HepG2 (cell line): ENCODE results near the gene ATP8B4. TPM values are rescaled to one million over a fixed set of nuclear protein-coding genes. Genes with fewer than 3 reads are reported as not detected.

Source experiments
- ATAC-seq: fragments of 200-7000 bp; cut with Tn5 transposase; 3 replicates; pipeline ENCODE4 v1.9.1; 2020; ENCODE audit warnings: mild to moderate bottlenecking, moderate library complexity
- BruUV-seq: library from RNA; stranded (reverse); fragments of 400-500 nt; replicated peaks from 2 replicates; lab custom pipeline; 2021; lab: Mats Ljungman, UMichigan
- CTCF ChIA-PET: fragments of 300-600 bp; formaldehyde crosslinking; extraction: SDS; loops from one replicate; lab custom pipeline; 2021; ENCODE audit warnings: low total read pairs, inconsistent platforms, low intra/inter-chr PET ratio; lab: Yijun Ruan, JAX
- POLR2A ChIA-PET: fragments of 350-600 bp; sonication (Branson Sonifier 250); formaldehyde crosslinking; loops from one replicate; lab custom pipeline; 2020; ENCODE audit warnings: antibody characterized with exemption, inconsistent platforms; lab: Yijun Ruan, JAX
- DNase-seq: peaks from one replicate; pipeline ENCODE4 v3.0.0-alpha.2; 2015; ENCODE audit warnings: low spot score
- FAIRE-seq: peaks from 3 replicates; lab custom pipeline; 2011; peaks lifted over from hg19 to GRCh38; lab: Jason Lieb, UNC
- H2AFZ ChIP-seq: one replicate; pipeline ENCODE4 v1.6.1; 2011; ENCODE audit warnings: low read length, inconsistent platforms
- H3K27ac ChIP-seq: fragments of 300-600 bp; 3 replicates; pipeline ENCODE4 v1.8.0; 2011; ENCODE audit warnings: mixed run types, mild to moderate bottlenecking, mixed read lengths, low read length, inconsistent platforms; ENCODE audit not compliant: insufficient read depth; ENCODE audit errors: extremely low read length
- H3K27me3 ChIP-seq, 2 experiments: fragments of 200-600 bp in 1 of 2; 2 replicates in 1 of 2; 3 replicates in 1 of 2; pipeline versions ENCODE4 v1.6.0 to v1.8.0; 2011; ENCODE audit warnings: low read length in 2 of 2, mild to moderate bottlenecking in 2 of 2, moderate library complexity in 2 of 2, inconsistent platforms in 1 of 2; ENCODE audit not compliant: insufficient read depth in 2 of 2, control insufficient read depth in 1 of 2
- H3K36me3 ChIP-seq, 2 experiments: fragments of 200-600 bp in 1 of 2; replicated peaks in 1 of 2; 2 replicates in 1 of 2; 3 replicates in 1 of 2; pipeline versions ENCODE4 v1.5.1 to v1.8.0; 2011; ENCODE audit warnings: low read length in 2 of 2, inconsistent platforms in 1 of 2; ENCODE audit not compliant: insufficient read depth in 2 of 2, control insufficient read depth in 1 of 2
- H3K4me1 ChIP-seq: 2 replicates; pipeline ENCODE4 v1.5.1; 2012; ENCODE audit warnings: low read length, inconsistent platforms; ENCODE audit not compliant: insufficient read depth
- H3K4me2 ChIP-seq: 2 replicates; pipeline ENCODE4 v1.6.0; 2011; ENCODE audit warnings: low read depth, low read length, inconsistent platforms
- H3K4me3 ChIP-seq, 3 experiments: fragments of 200-600 bp in 1 of 3; sonication (generic), shearing (Covaris generic) in 1 of 3; replicated peaks in 1 of 3; 2 replicates each; pipeline ENCODE4 v1.5.1; 2011 to 2016; ENCODE audit warnings: low read length in 3 of 3, inconsistent platforms in 2 of 3, low read depth in 2 of 3, mild to moderate bottlenecking in 2 of 3, control low read depth in 1 of 3, mixed read lengths in 1 of 3; ENCODE audit not compliant: insufficient read depth in 1 of 3
- H3K79me2 ChIP-seq: one replicate; pipeline ENCODE4 v1.6.1; 2011; ENCODE audit warnings: low read length, inconsistent platforms; ENCODE audit not compliant: insufficient read depth
- H3K9ac ChIP-seq: 2 replicates; pipeline ENCODE4 v1.6.0; 2011; ENCODE audit warnings: mild to moderate bottlenecking, low read depth, low read length, inconsistent platforms; ENCODE audit not compliant: insufficient read depth
- H3K9me3 ChIP-seq: 2 replicates; pipeline ENCODE4 v1.5.1; 2012; ENCODE audit warnings: mild to moderate bottlenecking, low read length
- H4K20me1 ChIP-seq: 2 replicates; pipeline ENCODE4 v1.6.0; 2011; ENCODE audit warnings: inconsistent platforms, mild to moderate bottlenecking, low read length, moderate library complexity; ENCODE audit not compliant: insufficient read depth
- ESRRA ChIP-seq: sonication (generic); formaldehyde crosslinking; IDR thresholded peaks from 2 replicates; pipeline ENCODE4 v1.5.1; 2020; ENCODE audit warnings: mild to moderate bottlenecking, low read depth, missing genetic modification reagents
- HNRNPUL1 ChIP-seq: fragments of 200-400 bp; formaldehyde crosslinking; IDR thresholded peaks from 2 replicates; pipeline ENCODE4 v1.6.1; 2017; ENCODE audit warnings: low read depth, mild to moderate bottlenecking, low read length, moderate library complexity
- KLF15 ChIP-seq: sonication (generic); formaldehyde crosslinking; IDR thresholded peaks from 2 replicates; pipeline ENCODE4 v1.8.1; 2023; ENCODE audit warnings: borderline replicate concordance, mild to moderate bottlenecking, inconsistent platforms, missing genetic modification reagents, mixed read lengths
- MEIS1 ChIP-seq: sonication (generic); formaldehyde crosslinking; IDR thresholded peaks from 2 replicates; pipeline ENCODE4 v1.9.0; 2021; ENCODE audit warnings: mild to moderate bottlenecking, missing genetic modification reagents, moderate library complexity, borderline replicate concordance
- MZF1 ChIP-seq: sonication (generic); formaldehyde crosslinking; IDR thresholded peaks from 2 replicates; pipeline ENCODE4 v1.8.1; 2023; ENCODE audit warnings: mild to moderate bottlenecking, missing genetic modification reagents, borderline replicate concordance
- NFRKB ChIP-seq: fragments of 450-650 bp; IDR thresholded peaks from 2 replicates; pipeline ENCODE4 v1.6.1; 2017
- NKX3-1 ChIP-seq: sonication (generic); formaldehyde crosslinking; IDR thresholded peaks from 2 replicates; pipeline ENCODE4 v1.5.0; 2020; ENCODE audit warnings: missing genetic modification reagents
- NRL ChIP-seq: sonication (generic); formaldehyde crosslinking; IDR thresholded peaks from 2 replicates; pipeline ENCODE4 v1.5.0; 2020; ENCODE audit warnings: missing genetic modification reagents, mild to moderate bottlenecking, moderate library complexity, borderline replicate concordance
- PTBP1 ChIP-seq: fragments of 200-400 bp; formaldehyde crosslinking; IDR thresholded peaks from 2 replicates; pipeline ENCODE4 v1.6.1; 2018; ENCODE audit warnings: low read length, low read depth; ENCODE audit not compliant: poor library complexity, severe bottlenecking
- RELA ChIP-seq: sonication (generic); formaldehyde crosslinking; IDR thresholded peaks from 2 replicates; pipeline ENCODE4 v1.4.0; 2020; ENCODE audit warnings: missing genetic modification reagents
- STAG1 ChIP-seq: sonication (generic); formaldehyde crosslinking; IDR thresholded peaks from 2 replicates; pipeline ENCODE4 v1.4.0; 2020; ENCODE audit warnings: missing genetic modification reagents
- U2AF2 ChIP-seq: fragments of 200-400 bp; formaldehyde crosslinking; IDR thresholded peaks from 2 replicates; pipeline ENCODE4 v1.6.1; 2017; ENCODE audit warnings: low read depth, mild to moderate bottlenecking, low read length
- ZFP90 ChIP-seq: sonication (generic); formaldehyde crosslinking; IDR thresholded peaks from 2 replicates; pipeline ENCODE4 v1.8.0; 2022; ENCODE audit warnings: missing genetic modification reagents, mild to moderate bottlenecking, inconsistent platforms, borderline replicate concordance
- ZKSCAN1 ChIP-seq: fragments of 150-350 bp; IDR thresholded peaks from 2 replicates; pipeline ENCODE4 v1.6.1; 2014; ENCODE audit warnings: low read length
- ZNF235 ChIP-seq: sonication (generic); formaldehyde crosslinking; IDR thresholded peaks from 2 replicates; pipeline ENCODE4 v1.8.1; 2023; ENCODE audit warnings: mild to moderate bottlenecking, missing genetic modification reagents, borderline replicate concordance
- ZNF670 ChIP-seq: sonication (generic); formaldehyde crosslinking; IDR thresholded peaks from 2 replicates; pipeline ENCODE4 v1.8.0; 2022; ENCODE audit warnings: mild to moderate bottlenecking, missing genetic modification reagents, borderline replicate concordance
- in situ Hi-C: cut with HindIII; loops from 2 replicates; pipeline ENCODE4 v1.10.0; 2017; ENCODE audit warnings: low pct_unique_long_range_greater_than_20kb; ENCODE audit not compliant: extremely low pct_ligation_motif_present
- intact Hi-C: fragments of 100-400 bp; cut with micrococcal nuclease; formaldehyde crosslinking; loops from one replicate; pipeline ENCODE4 v1.10.0; 2022; ENCODE audit not compliant: unreplicated experiment
- polyA plus RNA-seq, 8 experiments: library from polyadenylated mRNA; depleted of rRNA in 3 of 8; stranded (reverse) in 7 of 8; unstranded in 1 of 8; fragments of >200 nt; fragmentation: Illumina TruSeq in 4 of 8; extraction: Trizol in 4 of 8; gene quantifications; 2 replicates each; pipeline versions ENCODE4 v1.2.1 to v1.2.3, GENCODE V29; 2011 to 2016; ENCODE audit warnings: low read depth in 4 of 8, missing spikeins in 1 of 8, mixed read lengths in 1 of 8; ENCODE audit not compliant: insufficient read depth in 1 of 8
- total RNA-seq, 5 experiments: library from RNA; depleted of rRNA; stranded (reverse); fragments of >200 nt; fragmentation: Illumina TruSeq; extraction: Trizol; gene quantifications; 2 replicates each; pipeline ENCODE4 v1.2.3, GENCODE V29; 2016; ENCODE audit warnings: low read depth in 1 of 5
- TF ChIP-seq, protein P1 (sequence below): sonication (generic); formaldehyde crosslinking; IDR thresholded peaks from 2 replicates; pipeline ENCODE4 v1.4.0; 2020; ENCODE audit warnings: missing genetic modification reagents
- TF ChIP-seq, protein P2 (sequence below): sonication (generic); formaldehyde crosslinking; IDR thresholded peaks from 2 replicates; pipeline ENCODE4 v1.9.0; 2021; ENCODE audit warnings: missing genetic modification reagents, borderline replicate concordance
- TF ChIP-seq, protein P3 (sequence below): sonication (generic); formaldehyde crosslinking; IDR thresholded peaks from 2 replicates; pipeline ENCODE4 v1.4.0; 2020; ENCODE audit warnings: missing genetic modification reagents

Gene ATP8B4
- total and polyA plus RNA-seq, 2 of the 13 experiments (the other 11 are each of a cell fraction or from before 2014, with no cell fraction given): 0.24 to 0.69 TPM

- TF ChIP-seq, protein P1, sequence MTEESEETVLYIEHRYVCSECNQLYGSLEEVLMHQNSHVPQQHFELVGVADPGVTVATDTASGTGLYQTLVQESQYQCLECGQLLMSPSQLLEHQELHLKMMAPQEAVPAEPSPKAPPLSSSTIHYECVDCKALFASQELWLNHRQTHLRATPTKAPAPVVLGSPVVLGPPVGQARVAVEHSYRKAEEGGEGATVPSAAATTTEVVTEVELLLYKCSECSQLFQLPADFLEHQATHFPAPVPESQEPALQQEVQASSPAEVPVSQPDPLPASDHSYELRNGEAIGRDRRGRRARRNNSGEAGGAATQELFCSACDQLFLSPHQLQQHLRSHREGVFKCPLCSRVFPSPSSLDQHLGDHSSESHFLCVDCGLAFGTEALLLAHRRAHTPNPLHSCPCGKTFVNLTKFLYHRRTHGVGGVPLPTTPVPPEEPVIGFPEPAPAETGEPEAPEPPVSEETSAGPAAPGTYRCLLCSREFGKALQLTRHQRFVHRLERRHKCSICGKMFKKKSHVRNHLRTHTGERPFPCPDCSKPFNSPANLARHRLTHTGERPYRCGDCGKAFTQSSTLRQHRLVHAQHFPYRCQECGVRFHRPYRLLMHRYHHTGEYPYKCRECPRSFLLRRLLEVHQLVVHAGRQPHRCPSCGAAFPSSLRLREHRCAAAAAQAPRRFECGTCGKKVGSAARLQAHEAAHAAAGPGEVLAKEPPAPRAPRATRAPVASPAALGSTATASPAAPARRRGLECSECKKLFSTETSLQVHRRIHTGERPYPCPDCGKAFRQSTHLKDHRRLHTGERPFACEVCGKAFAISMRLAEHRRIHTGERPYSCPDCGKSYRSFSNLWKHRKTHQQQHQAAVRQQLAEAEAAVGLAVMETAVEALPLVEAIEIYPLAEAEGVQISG (CRISPR knock-in tag): no peak
- TF ChIP-seq, protein P2, sequence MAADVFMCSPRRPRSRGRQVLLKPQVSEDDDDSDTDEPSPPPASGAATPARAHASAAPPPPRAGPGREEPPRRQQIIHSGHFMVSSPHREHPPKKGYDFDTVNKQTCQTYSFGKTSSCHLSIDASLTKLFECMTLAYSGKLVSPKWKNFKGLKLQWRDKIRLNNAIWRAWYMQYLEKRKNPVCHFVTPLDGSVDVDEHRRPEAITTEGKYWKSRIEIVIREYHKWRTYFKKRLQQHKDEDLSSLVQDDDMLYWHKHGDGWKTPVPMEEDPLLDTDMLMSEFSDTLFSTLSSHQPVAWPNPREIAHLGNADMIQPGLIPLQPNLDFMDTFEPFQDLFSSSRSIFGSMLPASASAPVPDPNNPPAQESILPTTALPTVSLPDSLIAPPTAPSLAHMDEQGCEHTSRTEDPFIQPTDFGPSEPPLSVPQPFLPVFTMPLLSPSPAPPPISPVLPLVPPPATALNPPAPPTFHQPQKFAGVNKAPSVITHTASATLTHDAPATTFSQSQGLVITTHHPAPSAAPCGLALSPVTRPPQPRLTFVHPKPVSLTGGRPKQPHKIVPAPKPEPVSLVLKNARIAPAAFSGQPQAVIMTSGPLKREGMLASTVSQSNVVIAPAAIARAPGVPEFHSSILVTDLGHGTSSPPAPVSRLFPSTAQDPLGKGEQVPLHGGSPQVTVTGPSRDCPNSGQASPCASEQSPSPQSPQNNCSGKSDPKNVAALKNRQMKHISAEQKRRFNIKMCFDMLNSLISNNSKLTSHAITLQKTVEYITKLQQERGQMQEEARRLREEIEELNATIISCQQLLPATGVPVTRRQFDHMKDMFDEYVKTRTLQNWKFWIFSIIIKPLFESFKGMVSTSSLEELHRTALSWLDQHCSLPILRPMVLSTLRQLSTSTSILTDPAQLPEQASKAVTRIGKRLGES (CRISPR knock-in tag): no peak
- TF ChIP-seq KLF15 (CRISPR knock-in tag) (no peak), STAG1 (CRISPR knock-in tag) (no peak), ZNF670 (CRISPR knock-in tag) (no peak), PTBP1 (no peak), RELA (CRISPR knock-in tag) (no peak)
These were observed 102.1 kb downstream of the ATP8B4 start (continued) for GRCh38 chr15:50016951-50017350.

- intact Hi-C loops: no loop called here
- no TSS peak for BruUV-seq
- H3K79me2 ChIP-seq: no peaks in the 10 kb centered on the region
- no peak for ATAC-seq
- 0 out of 2 replicates have a peak, but pooled peaks cover 5% of the 10 kb centered on the region for H3K4me1 ChIP-seq
- no peak for DNase-seq
- H4K20me1 ChIP-seq: no peaks in the 10 kb centered on the region
- in situ Hi-C loops: loop anchor here (25.0 kb wide), 1 partner anchor 775 kb away; no protein-coding TSS in a partner anchor
- ChIA-PET POLR2A (no interaction called here), CTCF (no interaction called here)
- H3K27ac ChIP-seq: no peak overlapping the region
- no peak overlapping the region for H3K4me3 ChIP-seq
- H3K27me3 ChIP-seq: no peaks in the 10 kb centered on the region
- H3K36me3 ChIP-seq: no peaks in the 10 kb centered on the region
- no peaks in the 10 kb centered on the region for H3K9me3 ChIP-seq
- no peak overlapping the region for H3K9ac ChIP-seq
- H2AFZ ChIP-seq: no peak overlapping the region
- no peak overlapping the region for H3K4me2 ChIP-seq
- FAIRE-seq: no peak
- TF ChIP-seq ZFP90 (CRISPR knock-in tag) (no peak), MZF1 (CRISPR knock-in tag) (no peak), U2AF2 (no peak), HNRNPUL1 (no peak), ZKSCAN1 (no peak), ESRRA (no peak), NKX3-1 (CRISPR knock-in tag) (no peak), ZNF235 (no peak), NRL (CRISPR knock-in tag) (no peak), NFRKB (no peak), MEIS1 (CRISPR knock-in tag) (no peak)
- TF ChIP-seq, protein P3, sequence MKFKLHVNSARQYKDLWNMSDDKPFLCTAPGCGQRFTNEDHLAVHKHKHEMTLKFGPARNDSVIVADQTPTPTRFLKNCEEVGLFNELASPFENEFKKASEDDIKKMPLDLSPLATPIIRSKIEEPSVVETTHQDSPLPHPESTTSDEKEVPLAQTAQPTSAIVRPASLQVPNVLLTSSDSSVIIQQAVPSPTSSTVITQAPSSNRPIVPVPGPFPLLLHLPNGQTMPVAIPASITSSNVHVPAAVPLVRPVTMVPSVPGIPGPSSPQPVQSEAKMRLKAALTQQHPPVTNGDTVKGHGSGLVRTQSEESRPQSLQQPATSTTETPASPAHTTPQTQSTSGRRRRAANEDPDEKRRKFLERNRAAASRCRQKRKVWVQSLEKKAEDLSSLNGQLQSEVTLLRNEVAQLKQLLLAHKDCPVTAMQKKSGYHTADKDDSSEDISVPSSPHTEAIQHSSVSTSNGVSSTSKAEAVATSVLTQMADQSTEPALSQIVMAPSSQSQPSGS (CRISPR knock-in tag): no peak
These were observed 106.2 kb downstream of the ATP8B4 start for GRCh38 chr15:50012790-50013189.
